Endothelial cell of hepatic sinusoid (primary cell): ENCODE measurements around the gene GCSAM.

ENCODE experiments used
- in situ Hi-C: cut with HindIII; loops from 2 replicates; pipeline ENCODE4 v1.10.0; 2017; ENCODE audit warnings: low sequenced_read_pairs

GCSAM gene

GRCh38 chr3:112130638-112130993 lies 2.4 kb downstream of the GCSAM start:
- in situ Hi-C loops, result loop anchor here (10.0 kb wide), 1 partner anchor 154 kb away; no protein-coding TSS in a partner anchor

- in situ Hi-C loops, result loop anchor here (10.0 kb wide), 1 partner anchor 155 kb away; no protein-coding TSS in a partner anchor
Measured at GRCh38 chr3:112129925-112130637, 3.0 kb downstream of the GCSAM start.

- in situ Hi-C loops, result no loop called here
Measured at GRCh38 chr3:112128843-112129727, 4.0 kb downstream of the GCSAM start.

GRCh38 chr3:112127522-112128494 lies 5.2 kb downstream of the GCSAM start:
- in situ Hi-C loops, result no loop called here

GRCh38 chr3:112126511-112126911 lies 6.5 kb downstream of the GCSAM start:
- in situ Hi-C loops, result no loop called here

GRCh38 chr3:112124907-112125607 lies 8.0 kb downstream of the GCSAM start:
- in situ Hi-C loops, result no loop called here

- in situ Hi-C loops, result no loop called here
Measured at GRCh38 chr3:112123548-112123947, 9.5 kb downstream of the GCSAM start.

GRCh38 chr3:112122870-112123269 lies 10.2 kb downstream of the GCSAM start:
- in situ Hi-C loops, result no loop called here

- in situ Hi-C loops, result no loop called here
Measured at GRCh38 chr3:112121577-112122547, 11.2 kb downstream of the GCSAM start.

- in situ Hi-C loops, result no loop called here
Measured at GRCh38 chr3:112119962-112120836, 12.8 kb downstream of the GCSAM start.

GRCh38 chr3:112117841-112118571 lies 15.0 kb downstream of the GCSAM start:
- in situ Hi-C loops, result no loop called here

- in situ Hi-C loops, result no loop called here
Measured at GRCh38 chr3:112117415-112117814, 15.6 kb downstream of the GCSAM start.

- in situ Hi-C loops, result no loop called here
Measured at GRCh38 chr3:112116748-112117186, 16.3 kb downstream of the GCSAM start.

- in situ Hi-C loops, result no loop called here
Measured at GRCh38 chr3:112115806-112116383, 17.2 kb downstream of the GCSAM start.

- in situ Hi-C loops, result no loop called here
Measured at GRCh38 chr3:112115161-112115739, 17.8 kb downstream of the GCSAM start.

GRCh38 chr3:112114576-112115160 lies 18.4 kb downstream of the GCSAM start:
- in situ Hi-C loops, result no loop called here
